Ramos (cell line): ENCODE data around the gene PANK2.
"Not testable (repeated sequence)": the region's sequence is repeated elsewhere in the genome, so short reads cannot be mapped to it uniquely, and the experiment has no call there.

ENCODE experiments used
- in situ Hi-C: fragments of 300-500 bp; cut with MboI; formaldehyde crosslinking; loops from one replicate; pipeline ENCODE4 v1.14.3; 2022; ENCODE audit warnings: low sequenced_read_pairs; ENCODE audit not compliant: unreplicated experiment

Gene PANK2

DNA sequence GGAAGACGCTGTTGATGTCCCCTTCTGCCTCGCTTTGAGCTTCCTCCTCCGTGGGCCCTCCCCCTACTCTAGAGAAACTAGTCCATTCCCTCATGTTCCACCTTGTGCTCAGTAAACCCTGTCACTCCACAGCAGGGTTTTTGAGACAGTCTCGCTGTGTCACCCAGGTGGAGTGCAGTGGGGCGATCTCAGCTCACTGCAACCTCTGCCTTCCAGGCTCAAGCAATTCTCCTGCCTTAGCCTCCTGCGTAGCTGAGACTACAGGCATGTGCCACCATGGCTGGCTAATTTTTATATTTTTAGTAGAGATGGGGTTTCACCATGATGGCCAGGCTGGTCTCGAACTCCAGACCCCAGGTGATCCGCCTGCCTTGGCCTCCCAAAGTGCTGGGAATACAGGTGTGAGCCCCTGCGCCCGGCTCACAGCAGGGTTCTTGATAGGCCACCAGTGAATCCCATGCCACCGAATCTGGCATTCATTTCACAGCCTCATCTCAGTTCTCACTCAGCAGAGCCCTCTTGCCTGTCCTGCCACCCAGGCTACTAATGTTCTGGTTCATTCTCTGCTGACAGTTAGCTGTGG lies 36.0 kb downstream of the PANK2 start:
- in situ Hi-C loops: no loop called here

- in situ Hi-C loops: no loop called here
Measured at GRCh38 chr20:3925899-3926638, 36.9 kb downstream of the PANK2 start.

DNA sequence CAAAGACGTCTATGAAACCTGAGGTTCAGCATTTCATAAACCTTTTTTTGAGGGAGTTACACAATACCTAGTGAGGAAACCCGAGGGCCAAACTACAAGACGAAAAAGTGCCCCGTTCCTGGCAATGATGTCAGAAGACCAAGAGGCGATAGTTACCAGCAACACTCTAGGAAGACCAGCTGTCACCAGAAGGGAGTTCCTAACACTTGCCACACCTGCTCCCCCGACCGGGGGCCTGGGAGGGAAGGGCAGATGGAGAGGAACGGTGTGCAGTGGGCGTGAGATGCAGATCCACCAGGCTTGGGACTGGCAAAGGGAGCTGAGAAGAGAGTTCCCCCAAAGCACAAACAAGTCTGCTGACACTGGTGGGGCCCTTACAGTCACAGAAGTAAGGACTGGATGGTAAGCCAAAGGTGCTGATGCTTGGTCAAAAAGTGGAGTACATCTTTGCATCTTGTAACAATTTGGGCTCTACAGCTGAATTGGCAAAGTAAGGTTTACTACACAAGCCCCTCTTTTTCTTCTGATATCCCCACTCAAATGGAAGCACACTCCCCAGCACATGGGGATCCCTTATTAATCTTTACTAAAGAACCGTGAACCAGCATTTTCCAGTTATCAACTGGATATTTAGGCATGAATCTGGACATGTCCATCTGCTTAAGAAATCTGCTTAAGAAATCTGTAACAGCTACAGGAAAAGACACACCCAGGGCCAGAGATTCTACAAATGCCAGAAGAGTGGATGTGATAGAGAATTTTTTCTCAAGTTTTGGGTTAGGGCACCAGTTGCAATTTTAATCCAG lies 38.5 kb downstream of the PANK2 start:
- in situ Hi-C loops: no loop called here

DNA sequence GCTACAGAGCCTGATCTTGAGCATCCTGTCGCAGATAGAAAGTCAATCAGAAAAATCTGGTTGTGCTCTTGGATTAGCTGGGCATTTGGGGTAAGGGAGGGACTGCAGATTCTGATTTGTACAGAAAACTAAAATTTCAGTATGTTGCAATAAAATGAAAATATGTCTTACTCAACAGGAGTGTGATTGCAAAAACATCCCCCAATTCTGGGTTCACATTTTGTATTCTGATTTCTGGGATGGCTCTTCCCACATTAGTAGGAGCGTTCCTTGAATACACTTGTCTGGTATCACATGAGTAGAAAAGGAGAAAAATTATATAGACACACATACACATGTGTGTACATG lies 40.5 kb downstream of the PANK2 start:
- in situ Hi-C loops: no loop called here

GRCh38 chr20:3930265-3931206 lies 41.3 kb downstream of the PANK2 start:
- in situ Hi-C loops: no loop called here

- in situ Hi-C loops: no loop called here
Measured at GRCh38 chr20:3931664-3932063, 42.5 kb downstream of the PANK2 start.

DNA sequence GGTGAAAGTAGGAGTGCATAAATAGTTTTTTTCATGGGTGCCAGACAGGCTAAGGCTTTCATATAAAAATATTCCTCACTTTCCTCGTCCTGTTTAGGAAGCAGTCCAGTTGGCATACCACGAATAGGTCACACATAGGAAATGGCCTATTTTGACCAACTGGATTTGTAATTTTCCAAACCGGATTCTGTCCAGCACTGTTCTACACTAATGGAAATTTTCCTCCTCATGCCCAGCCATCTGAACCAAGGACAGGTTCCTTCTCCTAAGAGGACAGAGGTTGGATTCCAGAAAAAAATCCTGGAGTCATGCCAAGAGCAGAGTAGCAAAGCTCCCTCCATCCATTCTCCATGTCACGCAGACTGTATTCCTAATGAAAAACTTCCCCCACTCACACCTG lies 43.1 kb downstream of the PANK2 start:
- in situ Hi-C loops: no loop called here

DNA sequence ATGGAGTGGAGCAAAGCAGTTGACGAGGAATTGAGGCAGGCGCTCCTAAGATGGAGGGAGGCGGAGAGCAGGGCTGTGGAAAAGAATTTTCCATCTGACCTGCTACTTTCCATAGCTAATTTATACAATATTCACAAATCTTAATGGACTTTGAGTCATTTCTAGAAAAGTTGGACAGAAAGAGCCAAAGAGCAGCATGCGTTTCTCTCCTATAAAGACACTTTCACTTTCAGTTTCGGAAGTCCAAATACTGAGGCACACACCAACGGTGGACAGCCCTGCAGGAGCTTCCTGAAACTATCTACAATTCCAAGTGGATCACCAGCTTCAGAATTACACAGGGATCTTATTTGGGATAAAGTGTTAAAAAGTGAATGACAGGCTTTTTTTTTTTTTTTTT lies 43.5 kb downstream of the PANK2 start:
- in situ Hi-C loops: no loop called here

DNA sequence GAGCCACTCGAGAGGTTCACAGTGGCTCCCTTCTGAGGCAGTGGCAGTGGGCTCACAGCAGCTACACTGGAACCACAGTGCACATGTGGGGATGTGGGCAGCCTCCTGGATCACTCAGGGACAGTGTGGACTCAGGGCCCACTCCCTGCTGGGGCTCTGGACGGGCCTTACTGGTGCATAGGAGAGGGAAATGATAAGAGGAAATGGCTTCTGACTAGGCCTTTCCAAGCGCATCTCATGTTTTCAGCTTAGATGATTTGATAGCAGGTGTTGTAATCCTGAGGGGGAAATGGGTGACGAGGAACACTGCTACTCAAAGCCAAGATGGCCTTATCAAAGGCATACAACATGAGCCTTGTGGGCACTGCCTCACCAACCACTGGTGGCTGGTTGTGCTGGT lies 44.0 kb downstream of the PANK2 start:
- in situ Hi-C loops: no loop called here

DNA sequence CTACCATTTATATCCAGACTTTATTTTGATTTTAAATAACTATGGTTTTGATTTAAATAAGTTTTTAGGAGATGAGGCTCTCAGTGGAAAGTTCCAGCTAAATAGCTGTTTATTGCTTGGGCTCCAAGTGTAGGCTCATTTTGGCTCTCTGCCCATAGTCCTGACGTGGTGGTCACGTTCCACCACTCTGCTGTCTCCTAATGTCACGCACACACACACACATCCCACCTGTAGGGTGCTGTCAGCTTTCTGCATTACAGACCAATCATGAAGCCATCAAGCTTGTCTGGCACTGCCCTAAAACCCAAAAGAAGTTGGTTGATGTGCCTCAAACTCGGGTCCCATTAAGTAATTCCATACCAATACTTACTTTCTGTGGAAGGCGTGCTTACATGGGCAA lies 45.4 kb downstream of the PANK2 start:
- in situ Hi-C loops: no loop called here

DNA sequence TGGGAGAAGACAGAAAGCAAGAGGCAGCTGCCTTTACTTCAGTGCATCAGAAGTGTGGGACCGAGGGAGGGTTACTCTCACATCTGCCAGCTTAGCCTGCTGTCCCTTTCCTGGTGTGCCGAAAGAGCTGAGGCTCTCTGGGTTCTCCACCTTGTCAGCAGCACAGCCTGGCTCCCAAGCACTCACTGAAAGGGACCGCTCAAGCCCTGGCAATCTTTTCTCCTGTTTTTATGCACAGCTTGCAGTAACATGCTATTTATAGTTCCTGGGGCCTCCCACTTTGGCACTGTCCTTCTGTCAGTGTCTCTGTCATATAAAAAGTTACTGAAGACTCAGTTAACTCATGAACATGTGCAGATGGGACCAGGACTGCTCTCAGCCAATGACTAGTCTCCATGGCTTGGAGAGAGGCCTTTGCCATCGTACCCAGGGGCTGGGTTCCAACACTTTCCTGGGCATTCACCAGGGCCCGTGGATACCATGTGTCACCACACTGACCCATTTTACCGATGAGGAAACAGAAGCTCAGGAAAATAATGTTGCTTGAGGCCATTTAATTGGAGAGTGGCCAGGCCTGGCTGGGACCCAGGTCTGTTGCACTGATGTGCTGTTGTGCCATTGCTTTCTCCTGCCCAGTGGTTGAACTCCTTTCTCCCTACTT lies 46.2 kb downstream of the PANK2 start:
- in situ Hi-C loops: no loop called here

GRCh38 chr20:3935956-3936340 lies 46.8 kb downstream of the PANK2 start:
- in situ Hi-C loops: no loop called here

DNA sequence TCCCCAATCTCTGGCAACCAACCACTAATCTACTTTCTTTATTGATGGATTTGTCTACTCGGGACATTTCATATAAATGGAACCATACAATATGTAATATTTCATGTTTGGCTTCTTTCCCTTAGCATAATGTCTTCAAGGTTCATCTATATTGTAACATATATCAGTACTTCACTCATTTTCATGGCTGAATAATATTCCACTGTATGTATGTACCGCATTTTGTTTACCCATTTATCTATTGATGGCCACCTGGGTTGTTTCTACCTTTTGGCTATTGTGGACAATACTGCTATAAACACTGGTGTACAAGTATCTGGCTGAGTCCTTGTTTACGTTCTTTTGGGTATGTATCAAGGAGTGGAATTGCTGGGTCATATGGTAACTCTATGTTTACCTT lies 48.4 kb downstream of the PANK2 start:
- in situ Hi-C loops: no loop called here

- in situ Hi-C loops: no loop called here
Measured at GRCh38 chr20:3940905-3941304, 51.7 kb downstream of the PANK2 start.

- in situ Hi-C loops: not testable (repeated sequence)
Measured at GRCh38 chr20:3946666-3947065, 57.5 kb downstream of the PANK2 start.

DNA sequence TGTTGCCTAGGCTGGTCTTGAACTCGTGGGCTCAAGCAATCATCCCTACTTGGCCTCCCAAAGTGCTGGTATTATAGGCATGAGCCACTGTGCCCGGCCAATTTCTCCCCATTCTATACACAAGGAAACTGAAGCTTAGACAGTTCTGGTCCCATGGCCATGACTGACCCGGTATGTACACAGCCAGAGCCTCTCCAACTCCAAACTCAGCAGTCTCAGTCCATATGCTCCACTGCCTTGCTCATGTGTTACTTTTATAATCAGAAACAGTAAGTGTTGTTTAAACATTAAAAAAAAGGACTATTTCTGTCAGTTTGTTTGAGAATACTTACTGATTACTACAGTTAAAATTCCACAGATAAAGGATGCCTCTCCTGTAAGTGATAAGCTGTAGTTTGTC lies 75.5 kb downstream of the PANK2 start:
- in situ Hi-C loops: no loop called here

GRCh38 chr20:3966571-3966970 lies 77.4 kb downstream of the PANK2 start:
- in situ Hi-C loops: no loop called here

- in situ Hi-C loops: no loop called here
Measured at GRCh38 chr20:3970016-3970415, 80.8 kb downstream of the PANK2 start.

DNA sequence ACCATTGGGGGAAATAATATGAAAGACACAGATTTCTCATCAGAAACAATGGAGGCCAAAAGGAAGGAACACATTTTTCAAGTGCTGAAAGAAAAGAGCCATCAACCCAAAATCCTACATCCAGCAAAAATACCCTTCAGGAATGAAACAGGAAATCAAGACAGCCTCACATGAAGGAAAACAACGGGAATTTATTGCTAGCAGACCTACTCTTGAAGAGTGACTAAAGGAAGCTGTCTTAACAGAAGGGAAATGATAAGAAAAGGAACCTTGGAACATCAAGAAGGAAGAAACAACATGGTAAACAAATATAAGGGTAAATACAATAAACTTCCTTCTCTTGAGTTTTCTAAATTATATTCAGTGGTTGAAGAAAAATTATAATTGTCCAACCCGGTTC lies 82.0 kb downstream of the PANK2 start:
- in situ Hi-C loops: no loop called here

GRCh38 chr20:3972161-3972560 lies 83.0 kb downstream of the PANK2 start:
- in situ Hi-C loops: no loop called here
